Measurements from ENCODE around the gene MAOB.

GRCh38 chrX:43881410-43882293 is 598 bp downstream of the MAOB start:
- TF ChIP-seq POLR2A (IDR thresholded peaks at IDR 0.05) (no peak), CTCF (IDR thresholded peaks at IDR 0.05) (no peak)

Measured in heart left ventricle (tissue), 13 donors.